ENCODE data around the gene LRTM1.

The LRTM1 gene

GRCh38 chr3:54940971-54941370 lies 13.1 kb upstream of the LRTM1 start:
- Histone ChIP-seq H3K36me3 (ENCODE audit: control insufficient read depth in 2 of 2, insufficient read depth in 2 of 2, low read length in 2 of 2) (no peaks in the 10 kb centered on the region), H3K4me3 (ENCODE audit: low read length in 2 of 2) (no peak overlapping the region), H3K27ac (ENCODE audit: low read length) (no peak overlapping the region), H3K9me3 (ENCODE audit: control insufficient read depth in 2 of 2, low read length in 2 of 2) (no peaks in the 10 kb centered on the region), H3K9ac (ENCODE audit: low read length in 2 of 2) (no peak overlapping the region), H3K4me1 (ENCODE audit: control insufficient read depth, insufficient read depth, low read length) (no peaks in the 10 kb centered on the region), H3K27me3 (ENCODE audit: control insufficient read depth in 1 of 2, insufficient read depth in 2 of 2, low read length in 2 of 2) (no peaks in the 10 kb centered on the region)

- Histone ChIP-seq H3K36me3 (ENCODE audit: control insufficient read depth in 2 of 2, insufficient read depth in 2 of 2, low read length in 2 of 2) (no peaks in the 10 kb centered on the region), H3K9ac (ENCODE audit: low read length in 2 of 2) (no peak overlapping the region), H3K27me3 (ENCODE audit: control insufficient read depth in 1 of 2, insufficient read depth in 2 of 2, low read length in 2 of 2) (no peaks in the 10 kb centered on the region), H3K27ac (ENCODE audit: low read length) (no peak overlapping the region), H3K4me1 (ENCODE audit: control insufficient read depth, insufficient read depth, low read length) (no peaks in the 10 kb centered on the region), H3K9me3 (ENCODE audit: control insufficient read depth in 2 of 2, low read length in 2 of 2) (no peaks in the 10 kb centered on the region), H3K4me3 (ENCODE audit: low read length in 2 of 2) (no peak overlapping the region)
These were observed 11.9 kb upstream of the LRTM1 start for GRCh38 chr3:54939557-54940300.

- H3K9ac ChIP-seq (ENCODE audit: low read length in 2 of 2): no peak overlapping the region
These were observed 8.7 kb upstream of the LRTM1 start for GRCh38 chr3:54936561-54936960.

GRCh38 chr3:54935869-54936268 lies 8.0 kb upstream of the LRTM1 start:
- Histone ChIP-seq H3K27ac (ENCODE audit: low read length) (no peak overlapping the region), H3K9me3 (ENCODE audit: control insufficient read depth in 2 of 2, low read length in 2 of 2) (no peaks in the 10 kb centered on the region), H3K9ac (ENCODE audit: low read length in 2 of 2) (no peak overlapping the region), H3K27me3 (ENCODE audit: control insufficient read depth in 1 of 2, insufficient read depth in 2 of 2, low read length in 2 of 2) (no peaks in the 10 kb centered on the region), H3K4me3 (ENCODE audit: low read length in 2 of 2) (no peak overlapping the region), H3K4me1 (ENCODE audit: control insufficient read depth, insufficient read depth, low read length) (no peaks in the 10 kb centered on the region), H3K36me3 (ENCODE audit: control insufficient read depth in 2 of 2, insufficient read depth in 2 of 2, low read length in 2 of 2) (no peaks in the 10 kb centered on the region)

More at GRCh38 chr3:54936561-54936960, 8.7 kb upstream of the LRTM1 start:
- H3K9me3 ChIP-seq (ENCODE audit: control insufficient read depth in 2 of 2, low read length in 2 of 2): no peaks in the 10 kb centered on the region
- no peak overlapping the region for H3K4me3 ChIP-seq (ENCODE audit: low read length in 2 of 2)
- H3K27me3 ChIP-seq (ENCODE audit: control insufficient read depth in 1 of 2, insufficient read depth in 2 of 2, low read length in 2 of 2): no peaks in the 10 kb centered on the region
- H3K36me3 ChIP-seq (ENCODE audit: control insufficient read depth in 2 of 2, insufficient read depth in 2 of 2, low read length in 2 of 2): no peaks in the 10 kb centered on the region
- no peak overlapping the region for H3K27ac ChIP-seq (ENCODE audit: low read length)
- no peaks in the 10 kb centered on the region for H3K4me1 ChIP-seq (ENCODE audit: control insufficient read depth, insufficient read depth, low read length)

GRCh38 chr3:54932606-54933005 lies 4.7 kb upstream of the LRTM1 start:
- no peak overlapping the region for H3K4me3 ChIP-seq (ENCODE audit: low read length in 2 of 2)
- H3K4me1 ChIP-seq (ENCODE audit: control insufficient read depth, insufficient read depth, low read length): no peaks in the 10 kb centered on the region
- no peaks in the 10 kb centered on the region for H3K27me3 ChIP-seq (ENCODE audit: control insufficient read depth in 1 of 2, insufficient read depth in 2 of 2, low read length in 2 of 2)
- H3K27ac ChIP-seq (ENCODE audit: low read length): no peak overlapping the region
- no peaks in the 10 kb centered on the region for H3K9me3 ChIP-seq (ENCODE audit: control insufficient read depth in 2 of 2, low read length in 2 of 2)
- no peaks in the 10 kb centered on the region for H3K36me3 ChIP-seq (ENCODE audit: control insufficient read depth in 2 of 2, insufficient read depth in 2 of 2, low read length in 2 of 2)
- no peak overlapping the region for H3K9ac ChIP-seq (ENCODE audit: low read length in 2 of 2)

GRCh38 chr3:54931182-54931581 lies 3.3 kb upstream of the LRTM1 start:
- no peaks in the 10 kb centered on the region for H3K4me1 ChIP-seq (ENCODE audit: control insufficient read depth, insufficient read depth, low read length)
- H3K9ac ChIP-seq (ENCODE audit: low read length in 2 of 2): no peak overlapping the region
- H3K27me3 ChIP-seq (ENCODE audit: control insufficient read depth in 1 of 2, insufficient read depth in 2 of 2, low read length in 2 of 2): no peaks in the 10 kb centered on the region
- no peaks in the 10 kb centered on the region for H3K36me3 ChIP-seq (ENCODE audit: control insufficient read depth in 2 of 2, insufficient read depth in 2 of 2, low read length in 2 of 2)
- no peaks in the 10 kb centered on the region for H3K9me3 ChIP-seq (ENCODE audit: control insufficient read depth in 2 of 2, low read length in 2 of 2)
- no peak overlapping the region for H3K4me3 ChIP-seq (ENCODE audit: low read length in 2 of 2)
- H3K27ac ChIP-seq (ENCODE audit: low read length): no peak overlapping the region

- Histone ChIP-seq H3K27ac (ENCODE audit: low read length) (no peak overlapping the region), H3K4me3 (ENCODE audit: low read length in 2 of 2) (no peak overlapping the region), H3K9me3 (ENCODE audit: control insufficient read depth in 2 of 2, low read length in 2 of 2) (no peaks in the 10 kb centered on the region), H3K9ac (ENCODE audit: low read length in 2 of 2) (no peak overlapping the region), H3K4me1 (ENCODE audit: control insufficient read depth, insufficient read depth, low read length) (no peaks in the 10 kb centered on the region), H3K36me3 (ENCODE audit: control insufficient read depth in 2 of 2, insufficient read depth in 2 of 2, low read length in 2 of 2) (no peaks in the 10 kb centered on the region), H3K27me3 (ENCODE audit: control insufficient read depth in 1 of 2, insufficient read depth in 2 of 2, low read length in 2 of 2) (no peaks in the 10 kb centered on the region)
These were observed 9.3 kb downstream of the LRTM1 start for GRCh38 chr3:54918516-54918915.

GRCh38 chr3:54917862-54918261 lies 10.0 kb downstream of the LRTM1 start:
- Histone ChIP-seq H3K4me3 (ENCODE audit: low read length in 2 of 2) (no peak overlapping the region), H3K9ac (ENCODE audit: low read length in 2 of 2) (no peak overlapping the region), H3K9me3 (ENCODE audit: control insufficient read depth in 2 of 2, low read length in 2 of 2) (no peaks in the 10 kb centered on the region), H3K36me3 (ENCODE audit: control insufficient read depth in 2 of 2, insufficient read depth in 2 of 2, low read length in 2 of 2) (peaks cover 0 to under 1% of the 10 kb centered on the region in 2 donors), H3K4me1 (ENCODE audit: control insufficient read depth, insufficient read depth, low read length) (no peaks in the 10 kb centered on the region), H3K27ac (ENCODE audit: low read length) (no peak overlapping the region), H3K27me3 (ENCODE audit: control insufficient read depth in 1 of 2, insufficient read depth in 2 of 2, low read length in 2 of 2) (no peaks in the 10 kb centered on the region)

GRCh38 chr3:54917174-54917573 lies 10.7 kb downstream of the LRTM1 start:
- H3K36me3 ChIP-seq (ENCODE audit: control insufficient read depth in 2 of 2, insufficient read depth in 2 of 2, low read length in 2 of 2): peaks cover 0 to 3% of the 10 kb centered on the region in 2 donors
- H3K4me1 ChIP-seq (ENCODE audit: control insufficient read depth, insufficient read depth, low read length): no peaks in the 10 kb centered on the region
- H3K27ac ChIP-seq (ENCODE audit: low read length): no peak overlapping the region
- H3K4me3 ChIP-seq (ENCODE audit: low read length in 2 of 2): no peak overlapping the region
- no peak overlapping the region for H3K9ac ChIP-seq (ENCODE audit: low read length in 2 of 2)
- peaks cover 0 to 2% of the 10 kb centered on the region in 2 donors for H3K9me3 ChIP-seq (ENCODE audit: control insufficient read depth in 2 of 2, low read length in 2 of 2)
- no peaks in the 10 kb centered on the region for H3K27me3 ChIP-seq (ENCODE audit: control insufficient read depth in 1 of 2, insufficient read depth in 2 of 2, low read length in 2 of 2)

- H3K9ac ChIP-seq (ENCODE audit: low read length in 2 of 2): no peak overlapping the region
- H3K9me3 ChIP-seq (ENCODE audit: control insufficient read depth in 2 of 2, low read length in 2 of 2): peaks cover 0 to 4% of the 10 kb centered on the region in 2 donors
- H3K27me3 ChIP-seq (ENCODE audit: control insufficient read depth in 1 of 2, insufficient read depth in 2 of 2, low read length in 2 of 2): no peaks in the 10 kb centered on the region
- no peak overlapping the region for H3K4me3 ChIP-seq (ENCODE audit: low read length in 2 of 2)
- H3K27ac ChIP-seq (ENCODE audit: low read length): no peak overlapping the region
- no peaks in the 10 kb centered on the region for H3K4me1 ChIP-seq (ENCODE audit: control insufficient read depth, insufficient read depth, low read length)
- peaks cover 0 to 3% of the 10 kb centered on the region in 2 donors for H3K36me3 ChIP-seq (ENCODE audit: control insufficient read depth in 2 of 2, insufficient read depth in 2 of 2, low read length in 2 of 2)
These were observed 11.1 kb downstream of the LRTM1 start for GRCh38 chr3:54916732-54917131.

- Histone ChIP-seq H3K9me3 (ENCODE audit: control insufficient read depth in 2 of 2, low read length in 2 of 2) (peaks cover 0 to 6% of the 10 kb centered on the region in 2 donors), H3K27me3 (ENCODE audit: control insufficient read depth in 1 of 2, insufficient read depth in 2 of 2, low read length in 2 of 2) (no peaks in the 10 kb centered on the region), H3K4me1 (ENCODE audit: control insufficient read depth, insufficient read depth, low read length) (no peaks in the 10 kb centered on the region), H3K27ac (ENCODE audit: low read length) (no peak overlapping the region), H3K9ac (ENCODE audit: low read length in 2 of 2) (no peak overlapping the region), H3K36me3 (ENCODE audit: control insufficient read depth in 2 of 2, insufficient read depth in 2 of 2, low read length in 2 of 2) (peaks cover 0 to 3% of the 10 kb centered on the region in 2 donors), H3K4me3 (ENCODE audit: low read length in 2 of 2) (no peak overlapping the region)
These were observed 11.9 kb downstream of the LRTM1 start for GRCh38 chr3:54915976-54916375.

Data from stomach smooth muscle (tissue), 2 donors.